ENCODE measurements around the gene ZNF564. TPM values are rescaled to one million over a fixed set of nuclear protein-coding genes. Genes with fewer than 3 reads are reported as not detected.
"Not testable (repeated sequence)": the region's sequence is repeated elsewhere in the genome, so short reads cannot be mapped to it uniquely, and the experiment has no call there.

ZNF564 gene
- total RNA-seq, 1 donor from 2014 or later, result 23.6 TPM

DNA sequence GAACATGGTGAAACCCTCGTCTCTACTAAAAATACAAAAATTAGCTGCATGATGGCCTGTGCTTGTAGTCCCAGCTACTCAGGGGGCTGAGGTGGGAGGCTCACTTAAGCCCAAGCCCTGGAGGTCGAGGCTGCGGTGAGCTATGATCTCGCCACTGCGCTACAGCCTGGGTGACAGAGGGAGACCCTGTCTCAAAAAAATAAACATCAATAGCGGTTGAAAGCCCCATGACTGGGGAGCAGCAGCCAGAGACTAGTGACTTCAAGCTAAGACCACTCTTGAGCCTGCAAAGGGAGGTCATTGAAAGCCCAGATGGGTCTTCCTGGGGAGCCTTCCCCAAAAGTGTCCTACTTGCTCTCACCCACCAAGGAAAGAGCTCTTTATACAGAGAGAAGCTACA lies 54.8 kb downstream of the ZNF564 start:
- TF ChIP-seq, protein P1, sequence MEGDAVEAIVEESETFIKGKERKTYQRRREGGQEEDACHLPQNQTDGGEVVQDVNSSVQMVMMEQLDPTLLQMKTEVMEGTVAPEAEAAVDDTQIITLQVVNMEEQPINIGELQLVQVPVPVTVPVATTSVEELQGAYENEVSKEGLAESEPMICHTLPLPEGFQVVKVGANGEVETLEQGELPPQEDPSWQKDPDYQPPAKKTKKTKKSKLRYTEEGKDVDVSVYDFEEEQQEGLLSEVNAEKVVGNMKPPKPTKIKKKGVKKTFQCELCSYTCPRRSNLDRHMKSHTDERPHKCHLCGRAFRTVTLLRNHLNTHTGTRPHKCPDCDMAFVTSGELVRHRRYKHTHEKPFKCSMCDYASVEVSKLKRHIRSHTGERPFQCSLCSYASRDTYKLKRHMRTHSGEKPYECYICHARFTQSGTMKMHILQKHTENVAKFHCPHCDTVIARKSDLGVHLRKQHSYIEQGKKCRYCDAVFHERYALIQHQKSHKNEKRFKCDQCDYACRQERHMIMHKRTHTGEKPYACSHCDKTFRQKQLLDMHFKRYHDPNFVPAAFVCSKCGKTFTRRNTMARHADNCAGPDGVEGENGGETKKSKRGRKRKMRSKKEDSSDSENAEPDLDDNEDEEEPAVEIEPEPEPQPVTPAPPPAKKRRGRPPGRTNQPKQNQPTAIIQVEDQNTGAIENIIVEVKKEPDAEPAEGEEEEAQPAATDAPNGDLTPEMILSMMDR (IDR thresholded peaks at IDR 0.05; ENCODE audit: unreplicated experiment), result no peak
- no peak overlapping the region for H3K27ac Mint-ChIP-seq
- peak overlapping the region; percentile 81 for H3K4me3 Mint-ChIP-seq
- H3K27me3 Mint-ChIP-seq (ENCODE audit: low read depth), result no peaks in the 10 kb centered on the region
- H3K36me3 Mint-ChIP-seq, result no peaks in the 10 kb centered on the region
- peaks cover 9% of the 10 kb centered on the region for H3K4me1 Mint-ChIP-seq
- H3K9me3 Mint-ChIP-seq, result peaks cover 5% of the 10 kb centered on the region
- no peak for DNase-seq (ENCODE audit: low spot score in 2 of 2, unreplicated experiment in 2 of 2)

DNA sequence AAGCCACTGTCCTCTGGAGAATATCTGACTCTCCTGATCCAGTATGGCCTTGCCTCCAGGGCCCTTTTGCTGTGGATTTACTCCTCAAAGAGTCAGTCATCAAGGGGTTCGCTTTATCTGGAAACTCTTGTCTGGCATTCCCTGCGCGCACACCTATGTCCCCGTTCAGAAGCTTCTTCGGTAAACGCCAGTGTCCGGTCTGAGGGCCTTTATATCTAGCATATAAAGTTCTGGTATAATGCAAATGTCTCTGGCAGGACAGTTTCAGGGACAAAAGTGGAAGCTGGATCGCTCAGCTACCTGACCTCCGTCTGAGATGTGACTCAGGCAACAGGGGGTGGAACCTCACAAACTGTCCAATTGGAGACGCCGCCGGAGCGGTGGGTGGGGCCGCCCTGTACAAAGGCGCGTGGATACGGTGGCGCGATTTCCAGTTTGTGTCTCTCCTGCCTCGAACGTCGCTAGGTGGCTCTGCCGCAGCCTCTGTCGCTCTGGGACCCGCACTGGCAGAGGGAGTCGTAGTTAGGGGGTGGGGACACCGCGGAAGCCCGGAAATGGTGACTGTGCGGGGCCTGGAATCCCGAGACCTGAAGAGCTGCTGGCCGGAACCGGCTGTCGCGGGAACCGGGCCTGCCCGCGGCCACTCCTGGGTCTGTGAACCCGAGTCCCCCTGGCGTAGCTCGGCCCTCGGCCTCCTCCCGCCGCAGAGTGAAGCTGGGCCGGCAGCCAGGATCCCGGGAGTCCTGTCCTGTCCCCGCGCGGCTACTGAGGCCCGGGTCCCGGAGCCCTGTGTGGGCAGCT lies 56.1 kb downstream of the ZNF564 start:
- peak; percentile 76 to 88 for DNase-seq (ENCODE audit: low spot score in 2 of 2, unreplicated experiment in 2 of 2)
- Mint-ChIP-seq H3K4me3 (peak overlapping the region; percentile 81), H3K9me3 (peaks cover 5% of the 10 kb centered on the region), H3K36me3 (no peaks in the 10 kb centered on the region), H3K27me3 (ENCODE audit: low read depth) (no peaks in the 10 kb centered on the region), H3K27ac (peak overlapping the region; percentile 96), H3K4me1 (peaks cover 9% of the 10 kb centered on the region)
- TF ChIP-seq, protein P1 (IDR thresholded peaks at IDR 0.05; ENCODE audit: unreplicated experiment), result no peak

DNA sequence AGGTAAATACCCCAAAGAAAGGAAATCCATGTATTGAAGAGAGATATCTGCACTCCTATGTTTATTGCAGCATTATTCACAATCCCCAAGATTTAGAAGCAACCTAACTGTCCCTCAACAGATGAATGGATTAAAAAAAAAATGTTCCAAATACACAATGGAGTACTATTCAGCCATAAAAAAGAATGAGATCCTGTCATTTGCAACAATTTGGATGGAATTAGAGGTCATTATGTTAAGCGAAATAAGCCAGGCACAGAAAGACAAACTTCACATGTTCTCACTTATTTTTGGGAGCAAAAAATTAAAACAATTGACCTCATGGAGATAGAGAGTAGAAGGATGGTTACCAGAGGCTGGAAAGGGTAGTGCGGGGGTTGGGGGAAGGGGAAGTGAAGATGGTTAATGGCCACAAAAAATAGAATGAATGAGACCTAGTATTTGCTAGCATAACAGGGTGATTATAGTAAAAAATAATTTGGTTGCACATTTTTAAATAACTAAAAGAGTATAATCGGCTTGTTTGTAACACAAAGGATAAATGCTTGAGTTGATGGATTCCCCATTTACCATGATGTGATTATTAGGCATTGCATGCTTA lies 56.9 kb downstream of the ZNF564 start:
- Mint-ChIP-seq H3K27me3 (ENCODE audit: low read depth) (no peaks in the 10 kb centered on the region), H3K4me1 (peaks cover 9% of the 10 kb centered on the region), H3K36me3 (no peaks in the 10 kb centered on the region), H3K27ac (peak overlapping the region; percentile 43), H3K9me3 (peaks cover 5% of the 10 kb centered on the region), H3K4me3 (peak overlapping the region; percentile 52)
- DNase-seq (ENCODE audit: low spot score in 2 of 2, unreplicated experiment in 2 of 2), result no peak
- TF ChIP-seq, protein P1 (IDR thresholded peaks at IDR 0.05; ENCODE audit: unreplicated experiment), result no peak

DNA sequence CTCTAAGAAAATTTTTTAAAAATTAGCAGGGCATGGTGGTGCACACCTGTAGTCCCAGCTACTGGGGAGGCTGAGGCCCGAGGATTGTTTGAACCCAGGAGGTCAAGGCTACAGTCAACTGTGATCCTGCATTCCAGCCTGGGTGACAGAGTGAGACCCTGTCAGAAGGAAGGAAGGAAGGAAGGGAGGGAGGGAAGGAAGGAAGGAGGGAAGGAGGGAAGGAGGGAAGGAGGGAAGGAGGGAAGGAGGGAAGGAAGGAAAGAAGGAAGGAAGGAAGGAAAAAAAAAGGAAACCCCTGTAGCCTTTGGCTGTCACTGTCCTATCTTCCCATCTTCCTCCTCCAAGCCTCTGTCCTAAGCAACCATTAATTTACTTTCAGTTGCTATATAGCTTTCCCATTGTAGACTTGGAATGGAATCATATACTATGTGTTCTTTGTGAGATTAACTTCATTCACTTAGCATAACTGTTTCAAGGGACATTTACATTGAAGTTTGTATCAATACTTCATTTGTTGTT lies 65.0 kb downstream of the ZNF564 start:
- DNase-seq (ENCODE audit: low spot score in 2 of 2, unreplicated experiment in 2 of 2); H3K4me3 Mint-ChIP-seq; H3K36me3 Mint-ChIP-seq; H3K27ac Mint-ChIP-seq; H3K9me3 Mint-ChIP-seq; H3K27me3 Mint-ChIP-seq (ENCODE audit: low read depth): not testable (repeated sequence)
- H3K4me1 Mint-ChIP-seq, result peaks cover 26% of the 10 kb centered on the region

DNA sequence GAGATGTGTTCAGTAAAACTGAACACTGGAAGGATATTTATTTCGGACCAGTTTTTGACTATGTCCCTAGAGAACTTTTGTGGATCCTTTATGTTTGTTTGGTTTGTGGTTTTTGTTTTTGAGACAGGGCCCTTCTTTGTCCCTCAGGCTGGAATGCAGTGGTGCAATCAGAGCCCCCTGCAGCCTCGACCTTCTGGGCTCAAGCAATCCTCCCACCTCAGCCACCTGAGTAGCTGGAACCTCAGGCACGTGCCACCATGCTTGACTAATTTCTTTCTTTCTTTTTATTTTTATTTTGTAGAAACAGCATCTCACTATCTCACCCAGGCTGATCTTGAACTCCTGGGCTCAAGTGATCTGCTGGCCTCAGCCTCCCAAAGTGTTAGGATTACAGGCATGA lies 65.7 kb downstream of the ZNF564 start:
- H3K27ac Mint-ChIP-seq, result peak overlapping the region; percentile 97
- no peaks in the 10 kb centered on the region for H3K9me3 Mint-ChIP-seq
- peaks cover 26% of the 10 kb centered on the region for H3K4me1 Mint-ChIP-seq
- H3K4me3 Mint-ChIP-seq, result peak overlapping the region; percentile 94
- H3K36me3 Mint-ChIP-seq, result peaks cover 4% of the 10 kb centered on the region
- DNase-seq (ENCODE audit: low spot score in 2 of 2, unreplicated experiment in 2 of 2), result no peak
- H3K27me3 Mint-ChIP-seq (ENCODE audit: low read depth), result no peaks in the 10 kb centered on the region
- TF ChIP-seq, protein P1 (IDR thresholded peaks at IDR 0.05; ENCODE audit: unreplicated experiment), result no peak

DNA sequence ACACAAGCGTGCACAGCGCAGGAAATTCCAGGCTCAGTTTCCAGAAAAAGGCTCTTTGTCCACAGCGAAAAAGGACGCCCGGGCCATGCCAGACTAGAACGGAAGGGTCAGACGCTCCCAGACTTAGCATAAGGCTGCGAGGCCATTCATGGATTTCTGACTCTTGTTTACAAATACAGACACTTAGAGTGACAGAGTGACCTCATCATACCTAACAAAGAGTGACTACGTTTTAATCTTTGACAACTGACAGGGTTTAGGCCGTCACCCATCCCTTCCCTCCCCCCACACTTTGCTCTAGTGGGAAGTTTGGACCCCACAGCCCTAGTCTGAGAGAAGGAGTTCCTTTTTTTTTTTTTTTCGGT lies 66.2 kb downstream of the ZNF564 start:
- peaks cover 4% of the 10 kb centered on the region for H3K36me3 Mint-ChIP-seq
- H3K4me1 Mint-ChIP-seq, result peaks cover 26% of the 10 kb centered on the region
- no peak for DNase-seq (ENCODE audit: low spot score in 2 of 2, unreplicated experiment in 2 of 2)
- peak overlapping the region; percentile 97 for H3K27ac Mint-ChIP-seq
- H3K9me3 Mint-ChIP-seq, result no peaks in the 10 kb centered on the region
- H3K4me3 Mint-ChIP-seq, result peak overlapping the region; percentile 94
- TF ChIP-seq, protein P1 (IDR thresholded peaks at IDR 0.05; ENCODE audit: unreplicated experiment), result no peak
- no peaks in the 10 kb centered on the region for H3K27me3 Mint-ChIP-seq (ENCODE audit: low read depth)
